Measurements from ENCODE around the gene SLC25A42. TPM values are rescaled to one million over a fixed set of nuclear protein-coding genes. Genes with fewer than 3 reads are reported as not detected.
"Not testable (repeated sequence)": the region's sequence is repeated elsewhere in the genome, so short reads cannot be mapped to it uniquely, and the experiment has no call there.

Gene SLC25A42
- total RNA-seq, 1 donor from 2014 or later = 14.2 TPM

- Mint-ChIP-seq H3K4me3 (ENCODE audit: unreplicated experiment) (no peak overlapping the region), H3K27ac (ENCODE audit: unreplicated experiment) (no peak overlapping the region)
These were observed 33.1 kb downstream of the SLC25A42 start for GRCh38 chr19:19096641-19097627.

GRCh38 chr19:19098084-19098702 is 34.4 kb downstream of the SLC25A42 start:
- peaks cover 3% of the 10 kb centered on the region for H3K27me3 Mint-ChIP-seq (ENCODE audit: unreplicated experiment)
- H3K4me1 Mint-ChIP-seq (ENCODE audit: low read depth, unreplicated experiment) = no peaks in the 10 kb centered on the region
- H3K27ac Mint-ChIP-seq (ENCODE audit: unreplicated experiment) = no peak overlapping the region
- no peak overlapping the region for H3K4me3 Mint-ChIP-seq (ENCODE audit: unreplicated experiment)
- no peaks in the 10 kb centered on the region for H3K36me3 Mint-ChIP-seq (ENCODE audit: unreplicated experiment)
- no peaks in the 10 kb centered on the region for H3K9me3 Mint-ChIP-seq (ENCODE audit: unreplicated experiment)
- no peak for DNase-seq
- no peak for TF ChIP-seq CTCF (IDR thresholded peaks at IDR 0.05; ENCODE audit: partially characterized antibody, unreplicated experiment)

More at GRCh38 chr19:19096641-19097627, 33.1 kb downstream of the SLC25A42 start:
- no peak for TF ChIP-seq CTCF (IDR thresholded peaks at IDR 0.05; ENCODE audit: partially characterized antibody, unreplicated experiment)
- Mint-ChIP-seq H3K4me1 (ENCODE audit: low read depth, unreplicated experiment) (no peaks in the 10 kb centered on the region), H3K9me3 (ENCODE audit: unreplicated experiment) (no peaks in the 10 kb centered on the region), H3K27me3 (ENCODE audit: unreplicated experiment) (peaks cover 3% of the 10 kb centered on the region), H3K36me3 (ENCODE audit: unreplicated experiment) (no peaks in the 10 kb centered on the region)
- DNase-seq = no peak

GRCh38 chr19:19098703-19099632 is 35.2 kb downstream of the SLC25A42 start:
- H3K36me3 Mint-ChIP-seq (ENCODE audit: unreplicated experiment) = no peaks in the 10 kb centered on the region
- peaks cover 3% of the 10 kb centered on the region for H3K27me3 Mint-ChIP-seq (ENCODE audit: unreplicated experiment)
- TF ChIP-seq CTCF (IDR thresholded peaks at IDR 0.05; ENCODE audit: partially characterized antibody, unreplicated experiment) = no peak
- no peak overlapping the region for H3K27ac Mint-ChIP-seq (ENCODE audit: unreplicated experiment)
- no peaks in the 10 kb centered on the region for H3K9me3 Mint-ChIP-seq (ENCODE audit: unreplicated experiment)
- no peak overlapping the region for H3K4me3 Mint-ChIP-seq (ENCODE audit: unreplicated experiment)
- no peaks in the 10 kb centered on the region for H3K4me1 Mint-ChIP-seq (ENCODE audit: low read depth, unreplicated experiment)
- DNase-seq = no peak

GRCh38 chr19:19101540-19101939 is 37.7 kb downstream of the SLC25A42 start:
- TF ChIP-seq CTCF (IDR thresholded peaks at IDR 0.05; ENCODE audit: partially characterized antibody, unreplicated experiment) = no peak
- Mint-ChIP-seq H3K4me1 (ENCODE audit: low read depth, unreplicated experiment) (peaks cover 4% of the 10 kb centered on the region), H3K27me3 (ENCODE audit: unreplicated experiment) (peaks cover 5% of the 10 kb centered on the region), H3K9me3 (ENCODE audit: unreplicated experiment) (no peaks in the 10 kb centered on the region), H3K27ac (ENCODE audit: unreplicated experiment) (no peak overlapping the region), H3K4me3 (ENCODE audit: unreplicated experiment) (no peak overlapping the region), H3K36me3 (ENCODE audit: unreplicated experiment) (no peaks in the 10 kb centered on the region)
- no peak for DNase-seq

GRCh38 chr19:19102566-19102965 is 38.8 kb downstream of the SLC25A42 start:
- not testable (repeated sequence) for DNase-seq; H3K4me1 Mint-ChIP-seq (ENCODE audit: low read depth, unreplicated experiment); H3K27me3 Mint-ChIP-seq (ENCODE audit: unreplicated experiment); H3K36me3 Mint-ChIP-seq (ENCODE audit: unreplicated experiment); H3K9me3 Mint-ChIP-seq (ENCODE audit: unreplicated experiment); H3K27ac Mint-ChIP-seq (ENCODE audit: unreplicated experiment); H3K4me3 Mint-ChIP-seq (ENCODE audit: unreplicated experiment)
